HPDE6-E6E7 (cell line): ENCODE results near the gene ZNF836.
A peak's percentile ranks its signal among the peaks of the same experiment; 100 is the strongest.

ENCODE experiments used
- DNase-seq: peaks from one replicate; pipeline ENCODE4 v3.0.0; 2011; ENCODE audit warnings: missing footprints; ENCODE audit errors: extremely low spot score

Gene ZNF836

DNA sequence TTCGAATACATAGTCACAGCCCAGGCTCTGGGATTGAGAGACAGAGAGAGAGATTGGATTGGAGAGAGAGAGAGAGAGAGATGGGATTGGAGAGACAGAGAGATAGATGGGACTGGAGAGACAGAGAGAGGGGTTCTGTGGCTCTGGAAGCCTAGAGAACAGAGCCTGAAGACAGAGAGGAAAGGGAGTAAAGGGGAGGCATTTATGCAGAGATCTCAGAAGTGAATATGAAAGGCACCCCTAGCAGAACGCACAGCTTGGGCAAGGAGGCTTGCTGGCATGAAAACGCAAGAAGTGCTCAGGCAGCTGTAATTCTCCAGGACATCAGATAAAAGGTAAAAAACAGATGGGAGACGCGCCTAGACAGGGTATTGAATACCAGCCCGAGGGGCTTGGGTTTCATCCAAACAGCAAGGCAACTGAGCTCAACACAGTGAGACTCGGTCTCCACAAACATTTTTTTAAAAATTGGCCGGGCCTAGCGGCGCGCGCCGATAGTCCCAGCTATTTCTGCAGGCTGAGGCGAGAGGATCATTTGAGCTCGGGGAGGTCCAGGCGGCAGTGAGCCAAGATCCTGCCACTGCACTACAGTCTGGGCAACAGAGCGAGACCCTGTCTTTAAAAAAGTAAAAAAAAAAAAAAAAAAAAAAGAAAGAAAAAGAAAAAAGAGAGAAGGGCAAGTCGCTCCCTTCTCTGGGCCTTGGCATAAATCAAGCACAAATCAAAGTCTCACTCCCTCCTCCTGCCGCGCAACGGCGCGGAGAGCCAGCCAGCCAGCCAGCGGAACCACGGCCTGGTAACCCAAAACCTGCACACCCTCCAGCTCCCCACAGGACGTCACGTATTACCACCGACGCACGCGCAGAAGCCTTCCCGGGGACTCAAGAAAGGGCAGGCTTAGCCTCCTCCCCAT lies 17.7 kb upstream of the ZNF836 start:
- DNase-seq = no peak

DNA sequence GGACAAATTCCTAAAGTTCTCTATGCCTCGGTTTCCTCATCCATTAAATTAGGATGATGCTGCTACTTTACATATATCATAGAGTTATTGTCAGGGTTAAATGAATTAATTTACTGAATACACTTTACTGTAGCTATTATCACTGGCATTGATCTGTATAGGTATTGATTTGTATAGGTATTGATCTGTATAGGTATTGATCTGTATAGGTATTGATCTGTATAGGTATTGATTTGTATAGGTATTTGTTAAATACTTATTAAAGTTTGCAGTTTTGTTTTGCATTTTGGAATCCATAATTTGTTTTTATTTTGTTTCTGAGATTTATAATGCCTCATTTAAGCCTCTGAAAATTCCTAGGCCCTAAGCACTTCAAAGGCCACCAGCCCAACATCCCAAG lies 16.0 kb upstream of the ZNF836 start:
- DNase-seq = no peak

GRCh38 chr19:52176574-52176973 lies 5.2 kb upstream of the ZNF836 start:
- DNase-seq = no peak

DNA sequence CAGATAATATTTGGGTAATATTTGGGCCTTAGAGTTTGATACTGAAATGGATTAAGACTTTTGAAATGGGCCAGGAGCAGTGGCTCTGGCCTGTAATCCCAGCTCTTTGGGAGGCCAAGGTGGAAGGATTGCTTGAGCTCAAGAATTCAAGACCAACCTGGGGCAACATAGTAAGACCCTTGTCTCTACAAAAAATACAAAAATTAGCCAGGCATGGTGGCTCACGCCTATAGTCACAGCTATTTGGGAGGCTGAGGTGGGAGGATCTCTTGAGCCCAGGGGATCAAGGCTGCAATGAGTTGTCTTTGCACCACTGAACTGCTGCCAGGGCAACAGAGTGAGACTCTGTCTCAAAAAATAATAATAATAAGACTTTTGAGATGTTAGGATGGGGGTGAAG lies 926 bp upstream of the ZNF836 start:
- DNase-seq = no peak

DNA sequence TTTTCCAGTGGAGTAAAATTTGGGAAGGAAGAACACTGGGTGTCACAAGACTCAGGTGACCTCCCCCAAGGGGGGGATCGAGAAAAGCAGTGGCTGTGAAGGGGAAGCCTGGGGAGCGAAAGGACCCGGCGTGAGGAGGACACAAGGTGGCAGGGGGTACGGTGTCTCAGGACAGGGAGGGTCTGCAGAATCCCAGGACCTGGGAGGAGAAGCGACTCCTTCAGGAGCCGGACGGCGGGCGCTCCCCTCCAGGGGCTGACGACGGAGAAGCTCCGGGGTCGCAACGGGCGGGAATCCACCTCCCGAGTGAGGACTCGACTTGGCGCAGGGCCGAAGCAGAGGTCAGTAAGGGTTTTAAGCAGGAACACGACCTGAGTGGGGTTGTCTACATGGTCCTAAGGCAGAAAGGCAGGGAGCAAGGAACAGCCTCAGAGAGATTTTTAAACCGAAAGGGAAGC lies 529 bp downstream of the ZNF836 start:
- no peak for DNase-seq

GRCh38 chr19:52170304-52170703 lies 1.1 kb downstream of the ZNF836 start:
- DNase-seq = no peak

DNA sequence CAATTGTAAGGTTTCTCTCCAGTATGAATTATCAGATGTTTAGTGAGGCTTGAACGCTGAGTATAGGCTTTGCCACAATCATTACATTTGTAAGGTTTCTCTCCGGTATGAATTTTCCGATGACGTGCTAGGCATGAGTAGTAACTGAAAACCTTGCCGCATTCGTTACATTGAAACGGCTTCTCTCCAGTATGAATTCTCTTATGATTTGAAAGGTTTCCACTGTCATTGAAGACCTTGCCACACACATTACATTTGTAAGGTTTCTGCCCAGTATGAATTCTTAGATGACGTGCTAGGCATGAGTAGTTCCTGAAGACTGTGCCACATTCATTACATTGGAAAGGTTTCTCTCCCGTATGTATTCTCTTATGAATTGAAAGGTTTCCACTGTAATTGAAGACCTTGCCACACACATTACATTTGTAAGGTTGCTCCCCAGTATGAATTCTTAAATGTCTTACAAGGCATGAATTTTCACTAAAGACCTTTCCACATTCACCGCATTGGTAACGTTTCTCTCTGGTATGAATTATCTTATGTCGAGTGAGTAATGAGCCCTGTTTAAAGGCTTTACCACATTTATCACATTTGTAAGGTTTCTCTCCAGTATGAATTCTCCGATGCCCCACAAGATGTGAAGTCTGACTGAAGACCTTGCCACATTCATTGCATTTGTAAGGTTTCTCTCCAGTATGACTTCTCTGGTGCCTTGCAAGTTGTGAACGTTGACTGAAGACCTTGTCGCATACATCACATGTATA lies 15.6 kb downstream of the ZNF836 start:
- DNase-seq = no peak

DNA sequence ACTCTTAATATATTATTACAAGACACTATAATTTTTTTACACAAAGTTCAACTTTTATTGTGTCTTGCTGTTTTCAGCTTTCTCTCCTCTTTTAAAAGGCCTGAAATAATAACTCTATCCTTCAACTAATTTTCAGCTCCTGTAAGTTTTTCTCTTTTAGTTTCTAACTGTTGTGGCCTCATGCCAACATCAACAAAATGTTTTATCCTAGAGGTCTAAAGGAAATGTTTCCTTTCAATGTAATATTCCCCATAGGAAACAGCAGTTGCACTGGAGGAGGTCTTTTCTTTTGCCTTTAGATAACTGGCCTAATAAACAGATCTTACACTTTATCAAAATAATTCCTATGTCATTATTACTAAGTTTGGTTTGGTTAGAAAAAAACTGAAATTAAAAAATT lies 23.2 kb downstream of the ZNF836 start:
- no peak for DNase-seq

DNA sequence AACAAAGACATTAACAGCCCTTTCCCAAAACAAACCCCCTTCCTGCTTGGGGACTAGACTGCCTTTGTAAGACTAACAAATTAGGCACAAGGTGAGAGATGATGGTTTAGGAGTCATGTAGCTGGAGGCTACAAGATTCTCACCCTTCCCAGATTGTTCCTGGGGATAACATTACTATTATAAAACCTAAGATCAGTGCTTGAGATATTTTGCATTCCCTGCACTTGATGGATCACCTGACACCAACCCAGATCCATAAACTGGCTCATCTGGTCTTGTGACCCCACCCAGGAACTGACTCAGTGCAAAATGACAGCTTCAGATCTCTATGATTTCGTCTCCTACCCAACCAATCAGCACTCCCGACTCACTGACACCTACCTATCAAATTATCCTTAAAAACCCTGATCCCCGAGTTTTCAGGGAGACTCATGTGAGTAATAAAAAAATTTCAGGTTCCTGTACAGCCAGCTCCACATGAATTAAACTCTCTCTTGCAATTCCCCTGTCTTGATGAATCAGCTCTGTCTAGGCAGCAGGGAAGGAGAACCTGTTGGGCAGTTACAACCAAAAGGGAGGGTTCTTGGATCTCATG lies 29.3 kb downstream of the ZNF836 start:
- DNase-seq = peak; percentile 52

- no peak for DNase-seq
These were observed 30.2 kb downstream of the ZNF836 start for GRCh38 chr19:52141203-52141602.

- no peak for DNase-seq
These were observed 31.2 kb downstream of the ZNF836 start for GRCh38 chr19:52140032-52140710.

DNA sequence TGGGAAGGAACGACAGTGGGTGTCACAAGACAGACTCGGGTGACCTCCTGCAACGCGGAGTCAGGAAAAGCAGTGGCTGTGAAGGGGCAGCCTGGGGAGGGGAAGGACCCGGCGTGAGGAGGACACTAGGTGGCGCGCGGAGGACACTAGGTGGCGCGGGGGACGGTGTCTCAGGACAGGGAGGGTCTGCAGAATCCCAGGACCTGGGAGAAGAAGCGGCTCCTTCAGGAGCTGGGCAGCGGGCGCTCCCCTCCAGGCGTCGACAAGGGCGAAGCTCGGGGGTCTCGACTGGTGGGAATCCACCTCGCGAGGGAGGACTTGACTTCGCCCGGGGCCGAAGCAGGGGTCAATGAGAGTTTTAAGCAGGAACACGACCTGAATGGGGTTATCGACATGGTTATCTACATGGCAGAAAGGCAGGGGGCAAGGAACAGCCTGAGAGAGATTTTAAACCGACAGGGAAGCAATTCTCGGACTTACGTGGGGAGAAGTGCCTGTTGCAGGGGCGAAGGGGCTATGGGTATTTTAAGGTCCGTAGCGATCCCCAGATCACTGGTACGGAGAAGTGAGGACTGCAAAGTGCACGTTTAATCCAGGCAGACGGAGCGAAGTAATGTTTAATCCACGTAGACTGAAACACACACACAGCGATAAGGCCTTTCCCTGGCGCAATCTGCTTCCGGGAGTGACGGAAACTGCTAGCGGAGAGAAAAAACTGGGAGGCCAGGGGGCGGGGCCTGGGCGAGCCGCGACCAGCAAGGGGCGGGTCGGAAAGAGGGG lies 32.0 kb downstream of the ZNF836 start, which contains the start of gene ZNF616:
ZNF616 (minus strand) TSS at position 687 of the 780 bp plus-strand sequence. CDS start 9,426 bp downstream, outside the sequence.
- DNase-seq = peak; percentile 91

- DNase-seq = no peak
These were observed 32.5 kb downstream of the ZNF836 start for GRCh38 chr19:52138983-52139251.

GRCh38 chr19:52138278-52138982 lies 33.0 kb downstream of the ZNF836 start:
- peak; percentile 6 for DNase-seq

- no peak for DNase-seq
These were observed 51.1 kb downstream of the ZNF836 start for GRCh38 chr19:52120286-52120685.

GRCh38 chr19:52115526-52116053 lies 55.8 kb downstream of the ZNF836 start:
- no peak for DNase-seq

DNA sequence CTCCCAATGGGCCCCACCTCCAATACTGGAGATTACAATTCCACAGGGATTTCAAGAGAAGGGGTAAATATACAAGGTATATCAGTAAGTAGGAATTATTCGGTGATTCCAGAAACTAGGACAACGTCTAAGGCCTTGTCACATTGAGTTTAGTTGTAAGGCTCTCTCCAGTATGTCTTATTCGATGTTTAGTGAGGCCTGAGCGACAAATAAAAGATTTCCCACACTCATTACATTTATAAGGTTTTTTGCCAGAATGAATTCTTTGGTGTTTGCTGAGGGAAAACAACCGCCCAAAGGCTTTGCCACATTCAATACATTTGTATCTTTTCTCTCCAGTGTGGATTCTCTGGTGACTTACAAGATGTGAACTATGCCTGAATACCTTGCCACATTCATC lies 56.7 kb downstream of the ZNF836 start:
- DNase-seq = no peak

DNA sequence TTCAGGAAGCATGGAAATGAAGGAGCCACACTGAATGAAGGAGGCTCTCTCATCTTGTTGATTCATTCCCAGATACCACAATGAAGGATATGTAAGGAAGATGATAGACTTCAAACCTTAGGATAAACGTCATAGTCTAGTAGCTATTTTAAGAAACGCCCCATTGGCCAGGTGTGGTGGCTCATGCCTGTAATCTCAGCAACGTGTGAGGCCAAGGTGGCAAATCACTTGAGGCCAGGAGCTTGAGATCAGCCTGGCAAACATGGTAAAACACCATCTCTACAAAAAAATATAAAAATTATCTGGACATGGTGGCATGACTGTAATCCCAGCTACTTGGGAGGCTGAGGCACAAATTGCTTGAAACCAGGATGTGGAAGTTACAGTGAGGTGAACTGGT lies 58.8 kb downstream of the ZNF836 start:
- DNase-seq = no peak

GRCh38 chr19:52110780-52111179 lies 60.6 kb downstream of the ZNF836 start:
- DNase-seq = no peak
